Dendritic cell treated with granulocyte-macrophage colony-stimulating factor and Interleukin-4, amounts not matched to agents 40 ng/mL and 50 ng/mL, for 4 days (primary cell): ENCODE data around the gene LRRK1.

Experiments used
- H3K27ac Mint-ChIP-seq: one replicate; pipeline ENCODE4 v1.8.0; 2022; ENCODE audit warnings: mild to moderate bottlenecking, mixed read lengths
- H3K27me3 Mint-ChIP-seq: one replicate; pipeline ENCODE4 v1.8.0; 2022; ENCODE audit warnings: mild to moderate bottlenecking, mixed read lengths
- H3K36me3 Mint-ChIP-seq: one replicate; pipeline ENCODE4 v1.8.0; 2022; ENCODE audit warnings: low read depth, mixed read lengths
- H3K4me1 Mint-ChIP-seq: one replicate; pipeline ENCODE4 v1.8.0; 2022; ENCODE audit warnings: low read depth, mixed read lengths
- H3K4me3 Mint-ChIP-seq: one replicate; pipeline ENCODE4 v1.8.0; 2022; ENCODE audit warnings: mild to moderate bottlenecking, moderate library complexity, mixed read lengths
- H3K9me3 Mint-ChIP-seq: one replicate; pipeline ENCODE4 v1.8.0; 2022; ENCODE audit warnings: mixed read lengths
- intact Hi-C: fragments of 100-400 bp; cut with micrococcal nuclease; formaldehyde crosslinking; loops from one replicate; pipeline ENCODE4 v1.15.0; 2022

Gene LRRK1

DNA sequence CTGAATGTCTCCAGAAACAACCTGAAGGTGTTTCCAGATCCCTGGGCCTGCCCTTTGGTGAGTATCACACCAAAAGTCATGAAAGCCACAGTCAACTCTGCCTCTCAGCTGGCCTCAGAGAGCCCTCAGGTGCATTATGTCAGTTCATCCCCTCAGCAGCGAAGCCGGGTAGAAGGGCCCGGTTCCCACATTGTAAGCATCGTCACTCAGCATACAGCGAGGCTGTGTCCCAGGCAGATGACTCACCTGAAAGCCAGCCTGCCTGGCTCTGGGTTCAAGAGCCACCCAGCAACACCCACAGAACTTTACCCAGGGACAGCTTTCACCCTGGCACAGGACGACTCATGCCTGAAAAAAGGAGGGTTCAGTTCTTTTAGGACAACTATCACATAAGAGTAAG lies 91.6 kb downstream of the LRRK1 start:
- Mint-ChIP-seq H3K4me3 (no peak overlapping the region), H3K27me3 (peaks cover 19% of the 10 kb centered on the region), H3K36me3 (peaks cover 91% of the 10 kb centered on the region), H3K27ac (no peak overlapping the region), H3K4me1 (peaks cover 26% of the 10 kb centered on the region), H3K9me3 (no peaks in the 10 kb centered on the region)
- intact Hi-C loops, result no loop called here

DNA sequence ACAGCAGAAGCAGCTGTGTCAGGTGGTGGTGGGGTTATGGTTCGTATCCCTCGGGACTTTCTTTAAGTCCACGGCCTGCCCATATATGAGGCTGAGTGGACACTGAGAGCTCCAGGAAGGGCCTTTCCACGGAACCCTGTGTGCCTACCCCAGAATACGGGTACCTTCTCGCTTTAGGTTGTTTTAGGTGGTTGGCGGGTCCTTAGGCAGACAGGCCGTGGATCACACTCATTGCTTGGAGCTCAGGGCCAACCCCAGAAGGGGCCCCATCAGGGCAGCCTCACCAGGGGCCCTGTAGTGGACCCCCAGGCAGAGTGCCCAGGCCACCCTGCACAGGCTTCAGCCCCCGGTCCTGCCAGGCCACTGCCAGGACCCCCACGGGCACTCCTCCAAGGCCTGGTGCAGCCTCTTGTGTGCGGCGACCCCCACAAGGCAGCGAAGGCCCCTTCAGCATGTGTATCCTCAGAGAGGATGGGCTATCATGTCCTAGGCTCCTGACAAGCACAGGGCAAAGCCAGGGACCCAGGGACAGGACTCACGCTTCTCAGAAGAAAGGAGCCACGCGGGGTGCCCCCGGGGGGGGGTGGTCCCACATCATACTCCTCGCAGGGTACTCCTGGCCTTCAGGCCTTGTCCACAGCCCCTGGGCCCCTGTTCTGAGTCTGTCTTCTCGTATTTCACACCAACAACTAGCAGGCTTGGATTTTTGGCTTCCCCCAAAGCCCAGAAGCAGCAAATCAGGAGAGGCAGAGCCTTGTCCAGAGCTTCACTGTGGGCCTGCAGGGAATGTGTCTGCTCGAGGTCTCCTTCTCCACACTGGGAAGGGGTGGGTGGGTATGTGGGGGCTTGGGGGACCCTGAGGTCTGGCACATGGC lies 93.4 kb downstream of the LRRK1 start:
- Mint-ChIP-seq H3K27me3 (peaks cover 20% of the 10 kb centered on the region), H3K4me3 (no peak overlapping the region), H3K36me3 (peaks cover 100% of the 10 kb centered on the region), H3K9me3 (no peaks in the 10 kb centered on the region), H3K4me1 (peaks cover 21% of the 10 kb centered on the region), H3K27ac (no peak overlapping the region)
- intact Hi-C loops, result no loop called here

DNA sequence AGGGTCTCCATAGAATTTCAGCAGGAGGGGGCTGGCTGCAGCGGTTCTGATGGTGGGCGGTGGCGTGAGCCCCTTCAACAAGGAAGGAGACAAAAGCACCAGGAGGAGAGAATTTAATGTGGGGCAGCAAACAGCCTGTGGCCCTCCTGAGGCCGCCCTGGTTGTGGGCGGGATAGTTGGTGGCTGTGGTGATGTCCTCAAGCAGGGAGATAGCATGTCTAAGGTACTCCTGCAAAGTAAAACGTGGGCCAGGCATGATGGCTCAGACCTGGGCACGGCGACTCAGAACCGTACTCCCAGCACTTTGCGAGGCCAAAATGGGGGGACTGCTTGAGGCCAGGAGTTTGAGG lies 94.0 kb downstream of the LRRK1 start:
- intact Hi-C loops, result no loop called here
- H3K27ac Mint-ChIP-seq, result no peak overlapping the region
- H3K4me3 Mint-ChIP-seq, result no peak overlapping the region
- peaks cover 21% of the 10 kb centered on the region for H3K4me1 Mint-ChIP-seq
- H3K36me3 Mint-ChIP-seq, result peaks cover 98% of the 10 kb centered on the region
- H3K27me3 Mint-ChIP-seq, result peaks cover 14% of the 10 kb centered on the region
- H3K9me3 Mint-ChIP-seq, result no peaks in the 10 kb centered on the region

DNA sequence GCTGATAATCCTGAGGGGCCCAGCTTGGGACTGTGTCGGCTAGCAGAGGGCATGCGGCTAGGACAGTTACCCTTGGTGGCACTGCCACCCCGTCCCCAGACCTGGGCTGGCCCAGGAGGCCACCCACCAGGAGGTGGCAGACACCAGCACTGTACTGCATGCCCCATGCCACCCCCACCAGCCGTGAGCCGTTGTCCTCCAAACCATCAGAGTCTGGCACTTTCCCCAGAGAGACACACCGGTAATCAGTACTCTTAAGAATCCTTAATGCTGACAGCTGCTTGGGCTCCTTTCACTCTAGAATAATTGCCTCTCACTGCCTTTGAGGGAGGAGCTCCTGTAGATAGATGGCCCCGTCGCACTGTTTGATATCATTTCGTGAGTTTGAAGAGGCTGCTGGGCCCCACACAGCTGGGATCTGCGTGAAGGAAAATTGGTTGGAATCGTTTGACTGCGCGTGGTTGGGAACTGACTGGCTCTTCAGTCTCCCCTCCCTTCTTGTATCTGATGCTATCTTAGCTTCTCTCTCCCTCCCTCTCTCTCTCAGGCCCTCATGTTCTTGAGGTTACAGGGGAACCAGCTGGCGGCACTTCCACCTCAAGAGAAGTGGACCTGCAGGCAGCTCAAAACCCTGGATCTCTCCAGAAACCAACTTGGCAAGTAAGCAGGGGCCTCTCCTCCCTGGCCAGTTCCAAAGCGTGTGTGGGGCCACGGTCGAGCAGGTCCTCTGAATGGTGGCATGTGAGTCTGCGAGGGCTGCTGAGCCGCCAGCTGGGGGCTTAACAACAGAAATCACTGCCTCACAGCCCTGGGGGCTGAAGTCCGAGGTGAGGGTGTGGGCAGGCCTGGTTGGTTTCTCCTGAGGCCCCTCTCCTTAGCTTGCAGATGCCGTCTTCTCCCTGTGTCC lies 94.9 kb downstream of the LRRK1 start:
- Mint-ChIP-seq H3K4me3 (no peak overlapping the region), H3K36me3 (peaks cover 97% of the 10 kb centered on the region), H3K27ac (no peak overlapping the region), H3K4me1 (peaks cover 18% of the 10 kb centered on the region), H3K9me3 (no peaks in the 10 kb centered on the region), H3K27me3 (peaks cover 16% of the 10 kb centered on the region)
- intact Hi-C loops, result no loop called here

DNA sequence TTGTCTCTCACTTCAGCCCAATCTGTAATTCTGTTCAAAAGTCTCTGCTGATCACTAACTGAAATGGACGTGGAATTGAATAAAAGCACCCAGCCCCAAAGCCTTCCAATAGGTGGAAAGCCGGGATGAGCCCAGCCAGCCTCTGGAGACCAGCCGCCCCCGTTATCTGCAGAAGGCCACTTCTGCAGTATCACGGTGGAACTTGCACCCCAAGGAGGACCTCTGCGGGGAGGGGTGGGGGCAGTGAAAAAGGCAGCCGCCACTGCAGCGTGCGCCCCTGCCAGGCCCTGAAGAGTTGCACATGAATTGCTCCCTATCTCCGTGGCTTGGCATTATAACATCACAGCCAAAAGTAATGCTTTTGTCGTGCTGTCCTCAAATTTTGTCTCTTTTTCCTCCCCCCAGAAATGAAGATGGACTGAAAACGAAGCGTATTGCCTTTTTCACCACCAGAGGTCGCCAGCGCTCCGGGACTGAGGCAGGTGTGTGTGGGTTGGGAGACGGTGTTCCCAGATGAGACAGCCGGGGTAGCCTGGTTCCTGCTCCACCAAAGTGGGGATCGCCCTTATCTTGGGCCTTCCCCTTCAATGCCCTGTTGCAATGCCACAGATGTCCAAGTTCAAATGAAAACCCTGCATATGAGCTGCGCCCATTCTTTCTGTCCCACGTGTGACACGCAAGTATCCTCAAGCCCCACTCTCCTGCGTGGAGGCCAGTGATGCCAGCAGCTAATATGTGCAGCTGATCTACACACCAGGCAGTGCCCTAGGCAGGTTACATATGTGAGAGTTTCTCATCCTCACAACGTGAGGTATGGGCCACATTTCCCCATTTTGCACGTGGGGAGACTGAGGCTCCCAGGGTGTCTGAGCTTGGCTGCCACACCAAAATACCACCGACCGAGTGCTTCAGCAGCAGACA lies 96.0 kb downstream of the LRRK1 start:
- Mint-ChIP-seq H3K27me3 (peaks cover 28% of the 10 kb centered on the region), H3K9me3 (no peaks in the 10 kb centered on the region), H3K36me3 (peaks cover 97% of the 10 kb centered on the region), H3K4me3 (no peak overlapping the region), H3K27ac (no peak overlapping the region), H3K4me1 (peaks cover 18% of the 10 kb centered on the region)
- intact Hi-C loops, result loop anchor here (1.0 kb wide), 1 partner anchor 243 kb away; no protein-coding TSS in a partner anchor

DNA sequence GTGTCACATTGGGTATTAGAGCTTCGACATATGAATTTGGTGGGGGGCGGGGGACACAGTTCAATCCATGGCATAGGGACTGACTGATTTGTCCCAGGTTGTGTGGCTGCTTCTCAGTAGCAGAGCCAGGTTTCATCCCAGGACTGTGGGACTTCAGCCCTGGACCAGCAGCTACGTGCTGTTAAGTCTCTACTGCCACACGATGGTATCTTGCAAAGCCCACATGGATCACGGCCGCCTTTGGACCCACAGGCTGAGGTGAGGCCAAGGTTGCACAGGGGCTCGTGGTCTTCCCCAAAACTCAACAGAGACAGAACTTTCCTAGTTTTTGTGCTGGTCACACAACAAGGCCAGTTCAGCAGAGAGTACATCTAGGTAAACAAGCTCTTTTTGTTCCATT lies 97.4 kb downstream of the LRRK1 start:
- H3K36me3 Mint-ChIP-seq, result peaks cover 97% of the 10 kb centered on the region
- no peak overlapping the region for H3K4me3 Mint-ChIP-seq
- no peak overlapping the region for H3K27ac Mint-ChIP-seq
- H3K27me3 Mint-ChIP-seq, result peaks cover 42% of the 10 kb centered on the region
- intact Hi-C loops, result no loop called here
- H3K4me1 Mint-ChIP-seq, result peaks cover 18% of the 10 kb centered on the region
- no peaks in the 10 kb centered on the region for H3K9me3 Mint-ChIP-seq

DNA sequence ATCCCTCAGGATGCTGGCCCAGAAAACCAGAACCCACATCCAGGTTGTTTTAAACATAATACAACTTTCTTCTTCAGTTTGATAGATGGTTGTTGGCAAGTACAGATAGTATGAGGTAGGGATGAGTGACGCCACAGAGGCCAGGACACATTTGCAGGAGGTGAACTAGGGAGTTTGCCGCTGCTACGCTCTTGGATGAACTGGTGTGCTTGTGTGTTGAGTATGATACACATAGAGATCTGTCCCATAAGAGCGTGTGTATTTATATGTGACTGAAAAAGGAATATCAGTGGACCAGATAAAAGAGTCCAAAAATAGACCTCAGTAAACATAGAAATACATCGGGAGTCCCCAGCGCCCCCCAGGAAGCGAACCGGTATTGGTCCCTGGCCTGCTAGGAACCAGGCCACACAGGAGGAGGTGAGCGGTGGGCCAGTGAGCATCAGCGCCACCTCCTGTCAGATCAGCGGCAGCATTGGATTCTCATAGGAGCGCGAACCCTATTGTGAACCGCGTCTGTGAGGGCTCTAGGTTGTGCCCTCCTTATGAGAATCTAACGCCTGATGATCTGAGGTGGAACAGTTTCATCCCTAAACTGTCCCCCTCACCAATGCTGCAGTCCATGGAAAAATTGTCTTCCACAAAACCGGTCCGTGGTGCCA lies 98.1 kb downstream of the LRRK1 start:
- H3K4me3 Mint-ChIP-seq, result no peak overlapping the region
- H3K9me3 Mint-ChIP-seq, result no peaks in the 10 kb centered on the region
- H3K27ac Mint-ChIP-seq, result no peak overlapping the region
- peaks cover 97% of the 10 kb centered on the region for H3K36me3 Mint-ChIP-seq
- H3K27me3 Mint-ChIP-seq, result peaks cover 47% of the 10 kb centered on the region
- intact Hi-C loops, result no loop called here
- peaks cover 21% of the 10 kb centered on the region for H3K4me1 Mint-ChIP-seq

DNA sequence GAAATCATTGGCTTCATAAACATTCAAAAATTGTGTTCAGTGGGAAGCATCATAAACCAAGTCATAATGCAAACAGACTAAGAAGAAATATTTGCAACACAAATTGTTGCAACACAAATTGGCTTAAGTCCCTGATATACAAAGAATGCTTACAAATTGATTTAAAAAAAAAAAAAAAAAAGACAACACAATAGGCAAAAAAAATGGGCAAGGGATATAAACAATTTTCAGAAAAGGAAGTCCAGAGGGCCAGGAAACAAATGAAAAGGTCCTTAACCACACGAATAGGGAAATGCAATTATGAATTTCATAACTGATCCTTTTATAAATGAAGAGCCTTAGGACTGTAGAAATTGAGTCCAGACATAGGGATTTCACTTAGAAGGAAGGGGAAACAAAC lies 98.9 kb downstream of the LRRK1 start:
- no peaks in the 10 kb centered on the region for H3K9me3 Mint-ChIP-seq
- no peak overlapping the region for H3K4me3 Mint-ChIP-seq
- H3K4me1 Mint-ChIP-seq, result peaks cover 29% of the 10 kb centered on the region
- intact Hi-C loops, result no loop called here
- peaks cover 55% of the 10 kb centered on the region for H3K27me3 Mint-ChIP-seq
- H3K36me3 Mint-ChIP-seq, result peaks cover 97% of the 10 kb centered on the region
- H3K27ac Mint-ChIP-seq, result no peak overlapping the region

DNA sequence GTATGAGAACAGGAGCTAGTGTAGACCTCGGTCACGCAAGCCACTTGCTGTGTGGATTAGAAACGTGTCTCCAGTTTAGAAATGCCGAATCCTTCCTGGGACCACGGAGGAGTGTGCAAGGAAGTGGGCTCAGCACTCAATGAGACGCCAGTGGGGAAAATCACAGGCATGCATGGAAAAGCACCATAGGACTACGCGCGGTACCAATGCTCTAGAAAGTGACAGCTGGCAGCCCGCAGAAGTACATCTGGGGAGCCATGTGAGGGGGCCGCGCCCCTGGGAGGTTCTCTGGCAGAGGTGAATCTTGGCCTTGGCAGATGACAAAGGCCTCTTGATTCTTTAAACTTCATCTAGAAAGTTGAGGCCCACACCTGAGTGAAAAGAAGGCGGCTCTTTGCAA lies 99.3 kb downstream of the LRRK1 start:
- H3K27ac Mint-ChIP-seq, result no peak overlapping the region
- intact Hi-C loops, result no loop called here
- peaks cover 57% of the 10 kb centered on the region for H3K27me3 Mint-ChIP-seq
- peaks cover 32% of the 10 kb centered on the region for H3K4me1 Mint-ChIP-seq
- peaks cover 97% of the 10 kb centered on the region for H3K36me3 Mint-ChIP-seq
- H3K9me3 Mint-ChIP-seq, result no peaks in the 10 kb centered on the region
- no peak overlapping the region for H3K4me3 Mint-ChIP-seq

DNA sequence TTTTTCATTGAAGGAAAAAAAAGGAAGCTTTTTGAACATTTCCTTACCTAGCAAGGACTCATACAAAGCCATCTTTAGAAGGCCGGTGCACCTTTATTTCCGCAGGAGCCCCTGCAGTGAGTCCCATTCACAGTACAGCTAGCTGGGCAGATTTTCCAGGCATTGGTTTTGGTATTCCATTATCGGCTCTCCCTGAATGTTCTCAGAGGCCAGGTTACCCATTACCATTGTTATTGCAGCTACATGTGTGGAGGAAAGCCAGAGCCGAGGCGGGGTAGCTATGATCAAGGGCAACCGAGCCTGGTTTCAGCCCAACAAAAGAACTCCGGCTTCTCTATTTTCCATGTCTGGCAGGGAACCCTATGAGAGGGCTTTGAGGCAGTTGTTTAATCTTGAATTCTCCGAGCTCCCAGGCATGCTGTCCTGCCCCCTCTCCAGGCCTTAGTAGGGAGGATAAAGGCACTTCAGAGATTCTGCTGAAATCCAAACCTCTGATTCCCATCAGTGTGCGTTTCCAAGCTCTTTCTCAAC lies 100.3 kb downstream of the LRRK1 start:
- intact Hi-C loops, result no loop called here
- H3K27me3 Mint-ChIP-seq, result peaks cover 64% of the 10 kb centered on the region
- no peak overlapping the region for H3K4me3 Mint-ChIP-seq
- peaks cover 97% of the 10 kb centered on the region for H3K36me3 Mint-ChIP-seq
- H3K9me3 Mint-ChIP-seq, result no peaks in the 10 kb centered on the region
- H3K4me1 Mint-ChIP-seq, result peaks cover 40% of the 10 kb centered on the region
- no peak overlapping the region for H3K27ac Mint-ChIP-seq

DNA sequence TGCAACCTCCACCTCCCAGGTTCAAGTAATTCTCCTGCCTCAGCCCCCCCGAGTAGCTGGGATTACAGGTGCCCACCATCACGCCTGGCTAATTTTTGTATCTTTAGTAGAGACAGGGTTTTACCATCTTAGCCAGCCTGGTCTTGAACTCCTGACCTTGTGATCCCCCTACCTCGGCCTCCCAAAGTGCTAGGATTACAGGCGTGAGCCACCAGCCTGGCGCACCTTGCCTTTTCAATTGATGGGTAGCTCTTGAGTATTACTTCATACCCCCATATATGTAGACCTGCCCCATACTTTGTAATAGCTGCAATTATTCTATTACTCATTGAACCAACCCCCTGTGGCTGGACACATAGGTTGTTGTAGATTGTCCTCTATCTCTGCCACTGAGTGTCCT lies 101.3 kb downstream of the LRRK1 start:
- Mint-ChIP-seq H3K9me3 (no peaks in the 10 kb centered on the region), H3K36me3 (peaks cover 97% of the 10 kb centered on the region), H3K27ac (no peak overlapping the region), H3K4me1 (peaks cover 49% of the 10 kb centered on the region), H3K4me3 (no peak overlapping the region), H3K27me3 (peaks cover 72% of the 10 kb centered on the region)
- intact Hi-C loops, result no loop called here

DNA sequence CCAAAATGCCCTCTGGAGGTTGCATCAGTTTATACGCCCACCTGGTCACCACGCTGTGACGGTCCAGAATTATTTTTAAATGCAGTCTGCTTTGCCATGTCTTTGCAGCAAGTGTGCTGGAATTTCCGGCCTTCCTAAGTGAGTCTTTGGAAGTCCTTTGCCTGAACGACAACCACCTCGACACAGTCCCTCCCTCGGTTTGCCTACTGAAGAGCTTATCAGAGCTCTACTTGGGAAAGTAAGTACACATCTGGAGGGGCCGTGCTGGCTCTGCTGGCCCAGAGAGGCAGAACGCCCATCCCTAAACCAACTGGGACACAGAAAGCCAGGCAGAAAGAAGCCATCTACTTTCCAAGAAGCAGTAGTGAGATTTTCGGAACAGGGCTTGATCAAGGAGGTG lies 101.8 kb downstream of the LRRK1 start:
- Mint-ChIP-seq H3K4me1 (peaks cover 49% of the 10 kb centered on the region), H3K36me3 (peaks cover 97% of the 10 kb centered on the region), H3K27ac (no peak overlapping the region), H3K9me3 (no peaks in the 10 kb centered on the region), H3K4me3 (no peak overlapping the region), H3K27me3 (peaks cover 74% of the 10 kb centered on the region)
- intact Hi-C loops, result no loop called here

DNA sequence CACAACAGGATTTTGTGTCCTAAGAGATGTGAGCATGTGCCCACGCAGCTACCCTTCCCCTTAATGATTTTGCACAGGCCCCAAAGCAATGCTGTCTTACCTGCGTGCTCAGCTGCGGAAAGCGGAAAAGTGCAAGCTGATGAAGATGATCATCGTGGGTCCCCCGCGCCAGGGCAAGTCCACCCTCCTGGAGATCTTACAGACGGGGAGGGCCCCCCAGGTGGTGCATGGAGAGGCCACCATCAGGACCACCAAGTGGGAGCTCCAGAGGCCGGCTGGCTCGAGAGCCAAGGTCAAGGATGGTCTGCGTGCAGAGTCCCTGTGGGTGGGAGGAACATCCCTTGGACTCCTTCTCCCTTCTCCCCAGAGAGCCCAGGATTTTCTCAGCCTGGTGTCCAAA lies 103.1 kb downstream of the LRRK1 start:
- no peaks in the 10 kb centered on the region for H3K9me3 Mint-ChIP-seq
- H3K36me3 Mint-ChIP-seq, result peaks cover 97% of the 10 kb centered on the region
- intact Hi-C loops, result no loop called here
- H3K4me3 Mint-ChIP-seq, result no peak overlapping the region
- no peak overlapping the region for H3K27ac Mint-ChIP-seq
- H3K4me1 Mint-ChIP-seq, result peaks cover 44% of the 10 kb centered on the region
- H3K27me3 Mint-ChIP-seq, result peaks cover 81% of the 10 kb centered on the region
